Stimulated activated CD4-positive, alpha-beta T cell treated with anti-CD3 and anti-CD28 coated beads, Interleukin-15, amount 100 ng/mL, for 24 hours (primary cell): ENCODE data around the gene MARCHF3.
"Not testable (repeated sequence)": the region's sequence is repeated elsewhere in the genome, so short reads cannot be mapped to it uniquely, and the experiment has no call there.

Source experiments
- DNase-seq: peaks from one replicate; pipeline ENCODE4 v3.0.0-alpha.2; 2020

The MARCHF3 gene

DNA sequence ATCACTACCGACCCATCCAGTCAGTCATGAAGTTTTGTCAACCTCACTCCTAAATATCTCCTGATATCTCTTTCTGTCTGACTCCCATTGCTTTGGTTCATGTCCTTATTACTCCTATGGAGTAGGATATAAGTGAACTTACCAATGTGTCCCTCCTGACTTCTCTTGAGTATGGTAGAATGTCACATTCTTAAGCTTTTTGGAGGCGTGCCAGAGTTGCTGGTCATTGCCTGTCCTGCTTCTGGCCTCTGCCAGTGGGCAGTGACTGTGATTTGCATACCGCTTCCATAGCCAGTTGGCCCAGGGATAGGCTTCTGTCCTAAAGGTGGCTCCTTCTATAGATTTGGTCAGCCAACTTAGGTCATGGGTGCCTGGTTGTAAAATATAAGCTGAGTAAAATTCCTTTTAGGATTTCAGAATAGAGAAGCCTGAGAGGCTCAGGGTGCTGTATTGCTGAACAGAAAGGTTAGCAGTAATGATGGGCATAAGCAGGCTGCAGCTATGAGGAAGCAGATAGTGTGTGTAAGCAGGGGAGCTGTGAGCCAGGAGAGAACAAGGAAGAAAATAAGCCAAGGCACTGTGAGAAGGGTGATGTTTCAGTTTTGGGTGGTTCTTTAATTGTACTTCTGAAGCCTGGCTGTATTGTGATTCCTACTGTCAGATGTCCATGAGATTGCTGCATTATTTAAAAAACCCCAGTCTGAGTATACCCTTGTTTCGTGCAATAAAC lies 16.1 kb upstream of the MARCHF3 start:
- DNase-seq, result no peak

DNA sequence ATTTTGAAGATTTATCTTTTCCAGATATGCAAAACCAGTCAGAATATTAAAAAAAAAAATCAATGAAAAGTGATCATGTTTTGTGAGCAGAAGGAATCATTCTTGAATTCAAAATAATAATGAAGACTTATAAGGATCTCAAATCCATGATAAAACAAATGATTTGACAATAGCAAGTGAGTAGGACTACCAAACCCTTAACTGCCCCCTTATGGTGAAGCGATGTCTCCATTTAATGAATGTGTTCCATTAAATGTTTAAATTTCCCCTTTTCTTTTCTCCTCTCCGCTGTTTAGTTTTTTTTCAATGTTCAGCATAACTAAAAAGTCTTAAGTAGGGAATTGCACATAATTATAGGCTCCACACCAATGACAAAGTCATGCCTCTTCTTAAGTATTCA lies 12.2 kb upstream of the MARCHF3 start:
- no peak for DNase-seq

DNA sequence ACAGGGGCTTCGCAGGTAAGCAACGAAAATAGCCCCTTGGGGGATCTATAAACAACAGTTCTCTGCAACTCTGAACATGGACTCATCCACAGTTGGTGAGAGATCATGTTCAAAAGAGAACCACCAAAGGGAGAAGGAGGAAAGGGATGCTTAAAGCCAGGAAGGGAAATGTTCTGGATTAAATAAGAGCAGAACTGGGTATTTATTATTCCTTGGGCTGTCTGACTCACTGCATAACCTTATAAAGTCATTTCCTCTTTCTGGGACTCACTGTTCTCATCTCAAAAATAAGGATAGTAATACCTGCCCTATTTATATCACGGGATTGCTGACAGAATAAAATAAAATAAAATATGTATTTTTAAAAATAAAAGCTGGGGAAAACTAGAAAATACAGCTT lies 11.2 kb upstream of the MARCHF3 start:
- DNase-seq, result no peak

DNA sequence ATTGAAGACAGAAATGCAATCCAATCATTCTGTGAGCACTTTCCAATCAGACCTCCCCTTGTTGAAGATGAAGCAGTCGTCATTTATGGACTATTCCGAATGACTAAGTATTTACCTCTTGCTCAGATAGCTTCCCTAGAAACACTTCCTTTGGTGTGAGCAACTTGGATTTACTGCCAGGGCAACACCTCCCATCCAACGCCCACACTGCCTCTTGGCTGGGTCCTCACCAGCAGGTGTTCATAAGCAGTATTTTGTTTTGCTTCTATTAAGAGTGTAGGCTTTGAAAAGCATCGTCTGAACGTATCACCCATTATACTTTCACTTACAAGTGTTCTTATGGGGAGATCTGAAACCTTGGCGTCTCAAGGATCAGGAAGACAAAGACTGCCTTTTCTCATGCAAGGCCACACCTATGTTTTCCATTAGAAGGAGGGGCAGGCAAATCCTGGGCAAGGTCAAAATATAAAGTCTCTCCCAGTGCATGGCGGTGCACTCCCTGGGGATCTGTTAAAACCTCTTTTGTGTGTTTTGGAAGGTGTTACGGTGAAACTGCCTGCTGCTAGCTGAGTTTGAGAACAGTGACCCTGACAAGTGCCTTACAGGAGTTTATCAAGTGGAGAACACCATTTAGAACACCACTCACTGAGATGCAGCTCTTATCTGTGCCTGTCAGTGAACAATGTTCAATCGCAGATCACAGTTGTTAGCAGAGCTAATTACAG lies 10.6 kb upstream of the MARCHF3 start:
- DNase-seq, result no peak

DNA sequence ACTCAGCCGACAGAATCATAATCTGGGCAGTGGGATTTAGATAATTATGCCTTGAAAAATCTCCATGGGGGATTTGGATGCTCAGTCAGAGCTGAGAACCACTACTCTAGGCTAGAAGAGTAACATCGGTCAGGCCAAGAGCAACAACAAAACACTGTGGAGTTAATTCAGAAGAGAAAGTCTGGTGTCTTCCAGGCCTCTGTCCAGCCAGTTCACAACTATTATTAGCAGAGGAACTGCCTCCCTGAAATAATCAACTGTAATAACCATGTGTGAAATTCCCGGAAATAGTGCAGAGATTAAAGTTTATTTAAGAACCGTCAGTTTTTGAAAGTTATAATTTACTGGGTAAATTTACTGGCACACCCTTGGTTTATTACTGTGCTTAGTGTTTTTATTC lies 8.2 kb upstream of the MARCHF3 start:
- no peak for DNase-seq

DNA sequence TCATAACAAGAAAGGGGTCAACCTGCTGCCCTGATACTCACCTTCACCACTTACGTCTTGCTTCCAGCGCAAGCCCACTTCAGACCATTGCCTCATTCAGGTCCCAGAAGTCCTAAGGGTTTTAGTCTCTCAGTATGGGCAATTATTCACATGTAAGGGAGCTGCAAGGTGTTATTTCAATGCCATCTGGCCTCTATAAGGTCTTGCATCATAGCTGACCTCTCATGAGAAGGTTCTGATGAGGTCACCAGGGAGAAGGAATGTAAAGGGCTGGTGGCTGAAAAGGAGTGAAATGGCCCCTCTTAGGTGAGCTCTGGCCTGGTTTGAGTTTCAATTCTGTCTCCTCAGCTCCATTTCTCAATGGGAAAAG lies 1.5 kb upstream of the MARCHF3 start:
- DNase-seq, result no peak

DNA sequence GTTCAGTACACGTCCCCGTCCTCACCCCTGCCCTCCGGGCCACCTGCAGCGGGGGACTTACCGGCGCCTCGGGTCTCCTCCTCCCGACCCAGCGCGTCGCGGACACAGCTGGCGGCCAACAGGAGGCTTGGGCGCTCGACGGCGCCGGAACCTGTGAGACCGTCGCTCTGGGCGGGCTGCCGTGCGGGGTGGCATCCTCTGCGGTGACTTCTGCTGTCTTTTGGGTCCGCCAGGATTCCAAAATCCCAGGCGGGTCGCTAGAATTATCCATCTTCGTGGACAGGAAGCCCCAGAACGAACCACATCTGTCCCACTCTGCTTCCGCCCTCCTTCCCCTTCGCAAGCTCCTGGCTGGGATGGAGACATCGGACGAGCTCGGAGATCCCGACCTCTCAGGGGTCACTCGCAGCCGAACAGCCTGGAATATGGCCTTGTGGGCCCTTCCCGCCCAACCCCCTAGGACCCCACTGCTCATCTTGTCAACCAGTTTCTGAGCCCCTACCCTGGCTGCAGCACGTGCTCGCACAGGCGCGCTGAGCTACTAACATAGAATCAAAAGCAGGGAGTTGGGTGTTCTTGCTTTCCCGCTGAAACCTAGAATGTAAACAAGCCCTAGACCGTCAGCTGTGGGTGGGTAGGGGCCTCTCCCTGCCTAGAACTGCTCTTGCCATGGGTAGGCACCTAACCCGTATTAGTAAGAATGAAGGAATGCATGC lies 947 bp upstream of the MARCHF3 start:
- peak; percentile 45 for DNase-seq

DNA sequence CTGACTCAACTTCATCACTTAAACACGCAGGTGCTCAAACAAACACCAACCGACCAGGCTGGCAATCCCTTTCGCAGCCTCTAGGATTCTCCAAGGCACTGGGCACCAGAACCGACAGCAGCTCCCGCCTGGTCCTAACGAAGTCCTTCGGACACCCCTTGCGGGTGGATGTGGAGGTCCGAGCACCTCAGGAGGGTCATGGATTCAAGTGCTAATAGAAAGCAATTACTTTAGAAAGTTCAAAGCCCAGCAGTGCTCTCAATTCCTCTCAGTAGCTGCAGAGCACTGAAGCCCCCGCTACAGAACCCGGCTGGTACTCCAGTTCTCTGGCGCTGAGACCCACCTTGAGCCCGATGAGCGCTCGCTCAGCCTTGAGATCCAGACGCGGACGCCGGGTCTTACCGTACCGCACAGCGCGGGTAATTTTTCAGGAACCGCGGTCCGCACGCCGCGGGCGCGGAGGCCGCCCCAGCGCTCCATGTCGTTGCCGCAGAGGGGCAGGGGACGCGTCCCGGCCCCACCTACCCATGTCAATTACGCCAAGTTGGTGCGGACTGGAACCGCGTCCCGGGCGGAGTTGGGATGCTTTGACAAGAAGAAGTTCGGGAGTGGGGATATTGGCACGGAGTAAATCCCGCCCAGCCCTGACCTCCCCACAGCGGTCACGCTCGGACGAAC lies 638 bp downstream of the MARCHF3 start:
- peak; percentile 67 for DNase-seq

DNA sequence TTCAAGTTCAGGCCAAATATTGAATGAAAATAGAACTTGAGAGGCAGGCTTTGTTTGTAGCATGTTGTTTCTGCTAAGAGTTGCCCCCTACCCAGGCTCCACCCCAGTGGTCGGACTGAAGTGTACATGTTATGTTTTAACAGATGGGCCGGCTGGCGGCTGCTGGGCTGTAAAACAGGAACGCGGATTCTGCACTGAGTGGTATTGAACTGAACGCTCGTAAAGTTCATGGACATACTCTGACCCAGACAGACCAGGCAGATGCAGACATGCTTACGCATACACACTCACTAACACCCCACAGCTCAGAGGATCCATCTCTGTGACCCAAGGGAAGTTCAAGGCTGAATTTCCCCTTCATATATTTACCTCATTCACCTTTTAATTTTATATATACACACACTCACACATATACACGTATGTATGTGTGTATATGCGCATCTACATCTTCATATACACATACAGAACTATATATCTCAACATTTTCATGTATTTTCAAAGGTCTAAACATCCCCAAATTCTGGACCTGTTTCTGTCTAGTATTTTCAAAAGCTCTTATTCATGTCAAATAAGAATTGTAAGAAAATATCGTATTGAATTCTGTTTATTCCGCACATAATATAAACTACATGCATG lies 1.4 kb downstream of the MARCHF3 start:
- no peak for DNase-seq

DNA sequence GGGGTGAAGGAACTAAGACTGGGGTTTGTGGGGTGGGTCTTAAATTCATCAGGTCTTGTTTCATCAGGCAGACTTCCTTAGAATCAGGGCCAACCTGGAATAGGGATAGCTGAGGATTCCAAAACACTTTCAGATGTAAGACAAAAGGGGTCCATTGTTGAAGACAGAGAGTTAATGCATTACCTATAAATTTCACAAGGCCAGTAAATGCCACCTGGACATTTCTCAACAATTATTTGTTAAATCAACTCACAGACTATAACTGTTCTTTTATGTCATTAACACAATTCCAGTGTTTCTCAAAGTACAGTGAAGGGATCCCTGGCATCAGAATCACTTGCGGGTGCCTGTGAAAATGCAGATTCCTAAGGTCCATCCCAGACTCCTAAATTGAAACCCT lies 2.8 kb downstream of the MARCHF3 start:
- no peak for DNase-seq

DNA sequence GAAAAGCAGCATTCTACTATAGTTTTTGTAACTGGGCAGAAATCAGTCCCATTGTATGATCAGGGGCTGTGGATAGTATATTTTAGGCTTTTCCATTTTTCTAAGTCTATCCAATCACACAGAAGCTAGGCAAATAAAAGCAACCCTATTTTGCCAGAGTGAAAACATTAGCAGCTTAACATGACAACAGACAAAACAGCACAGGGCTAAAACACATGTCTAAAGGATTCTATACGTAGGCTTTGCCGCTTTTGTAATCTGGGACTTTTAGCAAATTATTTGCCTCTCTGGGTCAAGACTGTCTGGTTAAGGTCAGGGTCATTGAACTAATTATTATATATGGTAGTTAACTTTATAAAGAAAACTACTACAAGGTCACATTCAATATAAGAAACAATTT lies 4.2 kb downstream of the MARCHF3 start:
- no peak for DNase-seq

DNA sequence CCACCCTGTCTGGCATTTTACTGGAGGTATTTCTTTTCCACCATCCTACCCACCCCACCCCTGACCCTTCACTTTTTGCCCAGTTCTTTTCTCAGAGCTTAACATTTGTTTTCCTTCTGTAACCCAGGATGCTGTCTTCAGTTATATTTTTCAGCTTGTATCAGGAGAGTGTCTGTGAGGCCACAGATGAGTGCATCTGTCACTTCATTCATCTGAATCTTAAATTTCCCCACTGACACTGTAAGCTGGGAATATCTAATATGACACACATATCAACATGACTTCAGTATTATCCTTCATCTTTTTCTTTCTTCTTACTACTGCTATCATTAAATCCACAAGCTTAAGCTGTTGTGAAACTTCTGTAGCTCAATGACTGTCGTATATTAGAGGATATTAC lies 4.9 kb downstream of the MARCHF3 start:
- DNase-seq, result no peak

DNA sequence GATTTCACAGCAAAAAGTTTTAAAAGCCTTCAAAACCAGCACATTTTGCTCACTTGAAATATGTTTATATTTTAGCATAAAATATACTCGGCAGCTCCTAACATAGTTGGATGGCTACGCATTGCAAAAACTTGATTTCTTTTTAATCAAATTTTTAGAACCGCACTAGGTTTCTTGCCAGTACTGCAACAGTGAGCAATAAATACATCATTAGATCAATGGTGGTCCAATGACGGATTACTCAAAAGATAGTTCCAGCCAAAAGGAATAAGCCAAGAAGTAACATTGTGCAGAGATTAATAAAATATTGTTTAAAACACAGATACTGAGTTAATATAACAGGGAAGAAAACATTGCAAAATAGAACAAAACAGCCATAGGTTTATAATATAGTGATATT lies 5.5 kb downstream of the MARCHF3 start:
- DNase-seq, result no peak

DNA sequence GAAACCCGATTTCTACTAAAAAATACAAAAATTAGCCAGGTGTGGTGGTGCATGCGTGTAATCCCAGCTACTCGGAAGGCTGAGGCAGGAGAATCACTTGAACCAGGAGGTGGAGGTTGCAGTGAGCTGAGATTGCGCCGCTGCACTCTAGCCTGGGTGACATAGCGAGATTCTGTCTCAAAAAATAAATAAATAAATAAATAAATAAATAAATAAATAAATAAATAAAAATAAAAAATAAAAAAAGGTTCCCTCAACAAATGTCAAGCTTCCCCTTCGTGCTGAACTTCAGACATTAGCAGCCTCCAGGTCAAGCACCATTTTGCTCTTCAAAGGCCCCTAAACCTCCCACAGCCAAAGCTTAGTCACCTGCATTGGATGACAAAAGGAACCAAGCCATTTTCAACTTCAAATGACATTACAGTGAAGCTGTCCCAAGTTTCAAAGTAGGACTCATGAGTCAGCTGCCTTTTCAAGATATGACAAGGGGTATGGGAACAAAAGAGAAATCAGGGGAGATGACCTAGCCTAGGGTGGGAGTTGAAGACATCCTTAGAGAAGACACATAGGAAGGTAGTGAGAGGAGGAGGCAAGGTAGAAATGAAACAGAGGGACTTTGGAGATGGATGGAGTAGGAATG lies 6.7 kb downstream of the MARCHF3 start:
- DNase-seq, result not testable (repeated sequence)

DNA sequence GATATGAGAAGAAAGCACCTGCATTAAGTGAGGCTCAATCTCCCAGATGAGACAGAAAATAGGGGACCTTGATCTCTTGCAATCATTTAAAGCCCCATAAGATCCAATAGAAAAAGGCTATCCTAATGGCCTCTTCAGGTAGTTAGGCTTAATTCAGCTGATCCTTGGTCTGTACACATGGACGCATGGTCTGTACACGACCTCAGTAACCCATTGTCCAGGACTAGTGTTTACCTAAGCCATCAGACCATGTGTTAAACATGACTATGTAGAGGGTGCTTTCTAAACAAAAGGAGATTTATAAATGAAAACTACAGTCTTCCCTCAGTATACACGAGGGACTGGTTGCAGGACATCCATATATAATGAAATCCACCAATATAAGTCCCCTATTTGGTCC lies 7.5 kb downstream of the MARCHF3 start:
- DNase-seq, result no peak

DNA sequence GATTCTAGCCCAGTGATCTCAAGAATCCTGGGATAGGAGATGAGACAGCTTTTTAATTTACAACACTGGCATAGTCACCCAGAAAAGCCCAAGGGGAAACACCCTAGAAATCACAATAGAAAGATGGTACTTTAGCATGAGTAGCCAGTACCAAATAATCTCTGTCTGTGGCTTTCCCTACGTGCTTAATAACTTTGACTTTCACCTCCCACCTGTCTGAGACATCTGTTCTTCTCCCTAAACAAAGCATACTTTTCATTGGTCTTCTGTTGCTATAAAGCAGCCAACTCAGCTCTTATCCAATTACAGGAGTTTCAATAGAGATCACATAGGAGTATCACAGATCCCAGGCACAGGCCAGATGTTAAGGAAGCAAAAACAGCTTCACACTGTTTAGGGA lies 10.4 kb downstream of the MARCHF3 start:
- DNase-seq, result no peak

DNA sequence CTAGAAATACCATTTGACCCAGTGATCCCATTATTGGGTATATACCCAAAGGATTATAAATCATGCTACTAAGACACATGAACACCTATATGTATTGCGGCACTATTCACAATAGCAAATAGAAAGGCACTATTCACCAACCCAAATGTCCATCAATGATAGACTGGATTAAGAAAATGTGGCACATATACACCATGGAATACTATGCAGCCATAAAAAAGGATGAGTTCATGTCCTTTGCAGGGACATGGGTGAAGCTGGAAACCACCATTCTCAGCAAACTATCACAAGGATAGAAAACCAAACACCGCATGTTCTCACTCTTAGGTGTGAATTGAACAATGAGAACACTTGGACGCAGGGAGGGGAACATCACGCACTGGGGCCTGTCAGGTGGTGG lies 13.6 kb downstream of the MARCHF3 start:
- DNase-seq, result not testable (repeated sequence)

DNA sequence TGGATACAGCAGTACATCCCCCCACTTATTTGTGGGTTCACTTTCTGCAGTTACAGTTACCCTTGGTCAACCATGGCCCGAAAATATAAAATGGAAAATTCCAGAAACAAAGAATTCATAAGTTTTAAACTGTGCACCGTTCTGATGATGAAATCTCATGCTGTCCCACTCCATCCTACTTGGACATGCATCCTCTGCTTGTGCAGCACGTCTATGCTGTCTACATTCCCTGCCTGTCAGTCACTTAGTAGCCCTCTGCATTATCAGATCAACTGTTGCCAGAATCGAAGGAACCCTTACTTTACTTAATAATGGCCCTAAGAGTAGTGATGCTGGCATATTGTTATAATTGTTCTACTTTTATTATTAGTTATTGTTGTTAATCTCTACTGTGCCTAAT lies 14.6 kb downstream of the MARCHF3 start:
- no peak for DNase-seq

DNA sequence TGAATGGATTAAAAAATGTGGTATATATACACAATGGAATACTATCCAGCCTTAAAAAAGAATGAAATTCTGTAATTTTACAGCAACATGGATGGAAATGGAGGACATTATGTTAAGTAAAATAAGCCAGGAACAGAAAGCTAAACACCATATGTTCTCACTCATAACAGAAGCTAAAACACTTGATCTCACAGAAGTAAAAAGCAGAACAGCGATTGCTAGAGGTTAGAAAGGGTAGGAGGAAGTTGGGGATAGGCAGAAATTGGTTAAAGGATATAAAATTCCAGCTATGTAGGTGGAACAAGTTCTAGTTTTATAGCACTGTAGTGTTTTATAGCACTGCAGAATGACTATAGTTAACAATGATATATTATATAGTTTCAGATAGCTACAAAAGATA lies 15.8 kb downstream of the MARCHF3 start:
- no peak for DNase-seq

DNA sequence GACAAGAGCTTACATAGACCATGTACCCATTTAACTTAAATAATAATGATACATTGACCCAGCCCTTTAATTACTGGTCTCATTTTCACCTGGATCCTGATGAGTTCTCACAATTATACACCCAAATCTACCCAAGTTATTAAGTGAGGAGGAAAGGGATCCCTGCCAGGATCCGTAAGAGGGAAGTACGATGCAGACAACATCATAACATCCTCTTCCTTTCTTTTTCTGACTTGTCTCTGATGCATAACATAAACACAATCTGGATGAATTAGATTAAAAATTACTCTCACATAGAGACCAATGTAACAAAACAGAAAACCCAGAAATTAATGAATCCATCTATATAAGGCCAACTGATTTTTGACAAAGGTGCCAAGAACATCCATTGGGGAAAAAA lies 17.0 kb downstream of the MARCHF3 start:
- DNase-seq, result no peak

DNA sequence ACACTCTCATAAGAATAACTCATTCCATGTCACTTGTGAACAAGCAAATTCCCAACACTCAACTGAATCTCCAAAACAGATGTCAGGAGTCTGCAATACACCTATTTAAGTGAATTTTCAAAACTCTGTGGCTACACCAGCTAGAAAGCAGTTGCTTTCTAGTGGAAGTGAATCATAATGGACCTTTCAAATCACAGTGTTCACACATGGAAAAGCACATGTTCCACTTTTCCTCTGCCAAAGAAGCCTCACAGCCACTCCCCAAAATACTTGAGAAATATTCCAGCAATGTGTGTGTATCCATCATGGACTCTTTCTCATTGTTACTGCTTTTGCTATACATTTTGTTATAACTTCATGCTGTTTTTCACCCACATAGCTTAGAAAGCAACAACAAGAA lies 17.4 kb downstream of the MARCHF3 start:
- no peak for DNase-seq

DNA sequence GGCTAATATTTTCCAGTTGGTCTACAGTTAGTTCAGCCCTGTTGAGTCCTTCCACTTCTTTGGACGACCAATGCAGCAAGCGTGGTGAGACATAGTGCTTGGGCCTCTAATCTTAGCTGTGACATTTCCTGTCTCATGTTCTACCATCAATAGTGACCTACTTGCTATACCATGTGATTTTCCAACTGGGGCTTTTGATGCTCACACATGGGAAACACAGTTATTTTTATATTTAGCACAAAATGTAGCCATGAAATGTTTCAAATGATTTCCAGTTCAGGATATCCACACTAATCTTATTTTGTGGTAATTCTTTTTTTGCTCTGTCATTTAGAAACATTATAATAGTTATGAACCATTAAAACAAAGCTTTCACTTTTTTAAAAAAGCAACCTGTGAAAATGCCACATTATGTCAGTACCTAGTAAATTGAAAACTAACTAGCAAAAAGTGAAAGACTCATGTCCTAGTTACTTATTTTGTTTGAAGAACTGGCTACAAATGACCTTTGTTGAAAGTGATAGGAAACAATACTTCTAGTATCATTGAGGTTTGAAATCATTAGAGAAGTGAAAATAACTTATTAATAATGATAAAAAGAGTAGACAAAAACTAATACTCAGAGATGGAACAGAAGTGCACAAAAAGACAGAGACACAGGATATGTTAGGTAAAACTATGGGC lies 18.3 kb downstream of the MARCHF3 start:
- DNase-seq, result no peak
